WI38 (cell line): ENCODE data around the gene DHCR7.

Source experiments
- H3K4me3 ChIP-seq: 2 replicates; pipeline ENCODE4 v1.5.1; 2011; ENCODE audit warnings: low read depth, mild to moderate bottlenecking, control low read depth, low read length
- TF ChIP-seq, protein P1 (sequence below): IDR thresholded peaks from 2 replicates; pipeline ENCODE4 v1.5.1; 2012; ENCODE audit warnings: low read depth, mild to moderate bottlenecking, control low read depth, low read length

DHCR7 gene

DNA sequence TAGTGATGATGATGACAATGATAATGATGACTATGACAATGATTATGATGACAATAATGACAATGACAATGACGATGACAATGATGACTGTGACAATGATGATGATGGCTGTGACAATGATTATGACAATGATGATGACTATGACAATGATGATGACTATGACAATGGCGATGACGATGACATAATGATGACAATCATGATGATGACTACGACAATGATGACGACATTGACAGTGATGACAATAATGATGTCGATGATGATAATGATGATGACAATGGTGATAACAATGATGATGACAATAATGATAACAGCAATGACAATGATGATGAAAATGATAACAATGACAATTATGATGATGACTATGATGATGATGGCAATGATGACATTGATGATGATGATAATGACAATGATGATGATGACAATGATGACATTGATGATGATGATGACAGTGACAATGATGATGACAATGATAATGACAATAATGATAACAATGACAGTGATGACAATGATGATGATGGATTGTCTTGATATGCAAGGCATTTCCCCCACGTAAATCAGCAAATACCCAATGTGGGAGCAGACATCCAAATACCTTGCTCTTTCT, 37.7 kb downstream of the DHCR7 start:
- TF ChIP-seq, protein P1, sequence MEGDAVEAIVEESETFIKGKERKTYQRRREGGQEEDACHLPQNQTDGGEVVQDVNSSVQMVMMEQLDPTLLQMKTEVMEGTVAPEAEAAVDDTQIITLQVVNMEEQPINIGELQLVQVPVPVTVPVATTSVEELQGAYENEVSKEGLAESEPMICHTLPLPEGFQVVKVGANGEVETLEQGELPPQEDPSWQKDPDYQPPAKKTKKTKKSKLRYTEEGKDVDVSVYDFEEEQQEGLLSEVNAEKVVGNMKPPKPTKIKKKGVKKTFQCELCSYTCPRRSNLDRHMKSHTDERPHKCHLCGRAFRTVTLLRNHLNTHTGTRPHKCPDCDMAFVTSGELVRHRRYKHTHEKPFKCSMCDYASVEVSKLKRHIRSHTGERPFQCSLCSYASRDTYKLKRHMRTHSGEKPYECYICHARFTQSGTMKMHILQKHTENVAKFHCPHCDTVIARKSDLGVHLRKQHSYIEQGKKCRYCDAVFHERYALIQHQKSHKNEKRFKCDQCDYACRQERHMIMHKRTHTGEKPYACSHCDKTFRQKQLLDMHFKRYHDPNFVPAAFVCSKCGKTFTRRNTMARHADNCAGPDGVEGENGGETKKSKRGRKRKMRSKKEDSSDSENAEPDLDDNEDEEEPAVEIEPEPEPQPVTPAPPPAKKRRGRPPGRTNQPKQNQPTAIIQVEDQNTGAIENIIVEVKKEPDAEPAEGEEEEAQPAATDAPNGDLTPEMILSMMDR: no peak
- no peak overlapping the region for H3K4me3 ChIP-seq

DNA sequence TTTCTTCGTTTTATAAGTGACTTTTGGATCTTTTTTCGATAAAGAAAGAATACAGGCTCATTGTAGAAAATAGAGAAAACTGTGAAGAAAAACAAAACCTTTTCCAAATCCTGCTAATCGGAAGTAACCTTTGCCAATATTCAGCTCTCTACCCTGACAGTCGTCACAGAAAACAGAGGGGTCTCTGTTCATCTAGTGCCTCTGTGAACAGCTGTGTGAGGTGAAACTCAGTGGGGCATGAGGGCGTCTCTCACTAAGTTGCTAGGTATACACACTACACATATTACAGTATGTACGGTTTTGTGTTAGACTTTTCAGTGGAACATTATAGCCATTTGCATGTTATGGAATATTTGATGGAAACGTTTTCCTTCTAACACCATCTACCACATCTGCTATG, 39.4 kb downstream of the DHCR7 start:
- TF ChIP-seq, protein P1: no peak

DNA sequence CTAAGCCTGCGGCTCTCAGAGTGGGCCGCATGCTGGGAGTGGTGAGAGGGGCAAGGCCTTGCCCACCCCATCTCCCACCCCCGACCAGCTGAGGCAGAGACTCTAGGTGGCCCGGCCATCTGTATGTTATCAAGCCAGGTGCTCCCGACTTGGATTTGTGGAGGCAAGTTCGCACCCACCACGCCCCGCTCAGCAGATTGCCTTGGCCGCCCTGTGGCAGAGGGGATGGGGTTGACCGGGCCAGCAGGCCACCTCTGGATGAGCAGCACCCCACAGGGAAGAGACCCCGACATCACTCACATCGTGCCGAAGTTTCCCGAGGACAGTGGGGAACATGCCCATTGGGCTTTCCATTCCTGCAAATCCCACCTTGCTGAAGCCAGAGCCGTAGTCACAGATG, 40.8 kb downstream of the DHCR7 start:
- TF ChIP-seq, protein P1: no peak
- H3K4me3 ChIP-seq: no peak overlapping the region

More for the DNA sequence above, 39.4 kb downstream of the DHCR7 start:
- no peak overlapping the region for H3K4me3 ChIP-seq

DNA sequence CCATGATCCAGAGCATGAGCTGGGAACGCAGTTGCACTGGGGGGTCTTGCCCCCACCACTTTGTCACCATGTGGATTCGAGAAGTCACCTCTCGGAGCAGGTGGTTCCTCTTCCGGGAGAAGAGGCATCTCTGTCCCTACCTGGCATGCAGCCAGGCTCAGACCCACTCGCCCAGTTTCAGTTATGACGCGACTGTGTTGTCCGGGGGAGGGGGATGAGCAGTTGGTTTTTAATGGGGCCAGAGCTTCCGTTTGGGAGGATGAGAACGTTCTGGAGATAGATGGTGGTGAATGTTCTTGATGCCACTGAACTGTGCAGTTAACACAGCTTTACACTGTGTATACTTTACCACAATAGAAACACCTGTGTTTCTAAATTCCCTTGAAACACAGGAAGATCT, 41.5 kb downstream of the DHCR7 start:
- TF ChIP-seq, protein P1: no peak
- H3K4me3 ChIP-seq: no peak overlapping the region

DNA sequence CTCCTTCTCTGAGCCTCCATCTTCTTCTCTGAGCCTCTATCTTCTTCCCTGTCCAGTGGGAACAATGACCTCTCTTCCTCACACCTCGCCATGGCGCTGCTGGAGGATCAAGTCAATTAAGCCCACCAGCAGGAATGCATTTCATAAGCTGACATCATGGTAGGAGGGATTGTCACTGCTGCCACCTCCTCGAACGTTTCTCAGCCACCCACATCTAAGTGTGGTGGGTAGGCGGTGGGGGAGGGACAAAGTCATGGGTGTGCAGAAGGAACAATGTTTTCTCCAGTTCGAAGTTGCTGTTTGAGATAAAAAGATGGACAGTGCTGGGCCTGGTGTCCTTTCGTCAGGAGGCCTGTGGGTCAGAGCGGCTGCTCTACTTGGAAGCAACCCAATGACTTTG, 44.0 kb downstream of the DHCR7 start:
- H3K4me3 ChIP-seq: no peak overlapping the region
- TF ChIP-seq, protein P1: no peak

DNA sequence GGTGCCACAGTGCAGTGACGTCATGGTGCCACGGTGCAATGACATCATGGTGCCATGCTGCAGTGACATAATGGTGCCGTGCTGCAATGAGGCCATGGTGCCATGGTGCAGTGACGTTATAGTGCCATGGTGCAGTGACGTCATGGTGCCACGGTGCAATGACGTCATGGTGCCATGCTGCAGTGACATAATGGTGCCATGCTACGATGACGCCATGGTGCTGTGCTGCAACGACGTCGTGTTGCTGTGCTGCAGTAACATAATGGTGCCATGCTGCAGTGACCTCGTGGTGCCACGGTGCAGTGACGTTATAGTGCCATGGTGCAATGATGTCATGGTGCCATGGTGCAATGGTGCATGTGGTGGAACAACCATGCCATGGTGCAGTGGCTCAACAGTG, 45.3 kb downstream of the DHCR7 start:
- no peak overlapping the region for H3K4me3 ChIP-seq
- TF ChIP-seq, protein P1: no peak

DNA sequence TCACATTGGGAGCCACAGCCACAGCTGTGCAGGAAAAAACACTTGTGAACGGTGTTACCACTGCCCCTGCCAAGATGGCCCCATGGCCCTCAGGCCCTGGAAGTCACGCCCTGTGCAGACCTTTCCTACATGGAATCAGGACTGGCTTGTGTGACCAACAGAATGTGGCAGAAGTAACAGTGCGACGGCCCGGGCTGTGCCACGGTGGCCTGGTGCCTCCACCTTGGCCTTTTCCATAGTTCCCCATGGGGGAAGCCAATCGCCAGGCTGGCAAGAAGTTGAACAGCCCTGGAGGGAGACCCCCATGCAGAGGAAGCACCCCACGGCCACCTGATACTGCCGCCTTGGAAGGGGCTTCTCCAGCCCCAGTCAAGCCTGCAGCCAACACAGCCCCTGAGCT, 48.0 kb downstream of the DHCR7 start:
- TF ChIP-seq, protein P1: no peak
- no peak overlapping the region for H3K4me3 ChIP-seq
